HG02623 (cell line): Measurements from ENCODE around the gene SMURF2.

Experiments used
- ATAC-seq: cut with Tn5 transposase; IDR thresholded peaks from one replicate; pipeline ENCODE4 v1.9.1; 2021; ENCODE audit warnings: moderate library complexity; ENCODE audit not compliant: unreplicated experiment

Gene SMURF2

DNA sequence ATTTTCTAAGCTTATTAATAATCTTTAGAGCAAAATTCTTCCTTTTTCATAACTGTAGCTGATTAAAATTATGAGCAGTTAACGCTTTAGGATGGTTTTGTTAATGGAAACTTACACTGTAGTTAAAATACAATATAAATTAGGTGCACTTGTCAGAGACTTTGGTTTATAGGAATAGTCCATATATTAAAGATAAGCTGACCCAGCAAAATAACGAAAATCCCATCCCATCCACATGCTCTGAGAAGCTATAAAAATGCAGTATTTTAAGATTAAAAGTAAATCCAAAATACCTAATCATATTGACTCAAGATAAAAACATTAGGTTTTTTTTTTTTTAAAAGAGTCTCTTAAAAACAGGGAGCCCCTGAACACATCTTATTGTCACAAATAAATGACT lies 117.4 kb downstream of the SMURF2 start:
- ATAC-seq = no peak

DNA sequence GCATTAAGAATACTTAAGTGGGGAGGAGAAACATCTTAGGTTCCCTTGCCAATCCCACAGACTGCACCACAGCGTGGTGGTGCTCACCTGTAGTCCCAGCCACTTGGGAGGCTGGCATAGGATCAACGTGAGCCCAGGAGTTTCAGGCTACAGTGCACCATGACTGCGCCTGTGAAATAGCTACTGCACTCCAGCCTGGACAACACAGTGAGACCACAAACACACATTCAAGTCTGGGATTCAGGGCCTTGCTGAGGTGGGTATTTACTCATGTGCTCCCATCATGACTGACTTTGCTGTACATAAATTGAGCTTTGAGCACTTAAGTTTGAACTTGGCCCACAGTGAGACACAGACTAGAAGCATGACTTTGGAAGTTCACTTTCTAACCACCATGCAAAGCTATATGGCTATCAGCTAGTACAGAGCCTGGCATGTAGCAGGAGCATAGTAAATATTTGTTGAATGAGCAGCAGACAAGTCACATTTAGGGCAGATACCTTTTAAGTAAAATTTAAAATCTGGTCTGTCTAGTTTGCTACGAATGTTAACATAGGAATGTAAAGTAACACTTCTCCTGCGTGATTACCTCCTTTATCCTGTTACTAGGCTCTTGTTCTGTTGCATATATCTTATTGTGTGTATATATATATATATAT lies 121.9 kb downstream of the SMURF2 start:
- no peak for ATAC-seq

DNA sequence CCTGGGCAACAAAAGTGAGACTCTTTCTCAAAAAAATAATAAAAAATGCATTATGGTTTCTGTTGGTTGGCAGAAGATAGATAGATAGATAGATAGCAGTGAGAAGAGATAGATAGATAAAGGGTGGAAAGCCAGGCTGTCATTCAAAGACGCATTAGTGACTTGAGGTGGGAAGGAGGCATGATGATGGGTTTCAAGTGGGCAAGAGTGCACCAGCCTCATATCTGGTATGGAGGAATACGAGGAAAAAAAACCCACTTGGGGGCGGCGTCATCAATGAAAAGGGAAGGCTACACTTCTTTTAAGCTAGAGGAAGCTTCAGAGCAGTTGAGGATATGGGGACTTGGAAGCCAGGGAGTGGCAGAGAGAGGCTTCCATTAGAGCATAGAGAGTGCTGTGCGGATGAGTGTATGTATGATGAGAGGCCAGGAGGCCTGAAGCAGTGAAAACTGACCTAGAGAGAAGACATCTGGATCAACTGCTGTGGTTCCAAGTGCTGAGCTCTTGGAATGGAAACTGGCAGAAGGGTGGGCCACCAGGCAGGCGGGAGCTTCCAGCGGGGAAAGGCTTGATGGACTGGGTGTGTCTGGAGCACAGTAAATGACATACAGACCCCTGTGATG lies 123.5 kb downstream of the SMURF2 start:
- no peak for ATAC-seq

DNA sequence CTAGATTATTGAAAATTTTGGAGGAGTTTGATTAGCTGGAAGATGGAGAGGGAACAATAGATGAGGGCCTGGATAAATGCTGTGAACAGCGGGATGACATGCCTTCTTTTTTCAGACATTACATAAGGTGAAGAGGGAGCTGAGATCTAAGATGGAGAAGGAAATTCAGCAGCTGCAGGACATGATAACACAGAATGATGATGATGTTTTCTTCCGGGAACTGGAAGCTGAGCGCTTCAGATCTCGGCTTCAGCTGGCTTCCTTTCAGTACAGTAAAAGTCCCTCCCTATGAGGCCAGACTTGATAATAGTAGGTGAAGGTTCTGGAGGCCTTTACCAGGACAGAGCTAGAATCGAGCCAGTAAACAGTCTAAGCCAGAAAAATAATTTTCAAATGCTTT lies 124.6 kb downstream of the SMURF2 start:
- ATAC-seq = no peak

DNA sequence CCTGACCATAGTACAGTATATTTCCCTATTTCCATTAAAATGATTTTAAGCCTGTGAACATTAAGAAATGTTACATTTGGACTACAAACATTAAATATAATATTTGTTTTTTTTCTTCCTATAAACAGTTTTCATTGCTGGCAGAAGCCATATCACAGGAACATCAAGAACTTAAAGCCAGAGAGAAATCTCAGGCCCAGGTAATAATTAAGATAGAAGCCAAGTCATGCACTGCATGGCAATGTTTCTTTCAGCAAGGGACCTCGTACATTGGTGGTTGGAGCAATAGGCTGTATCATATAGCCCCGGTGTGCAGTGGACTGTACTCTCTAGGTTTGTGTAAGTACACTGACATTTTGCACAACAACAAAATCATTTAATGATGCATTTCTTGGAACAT lies 125.2 kb downstream of the SMURF2 start:
- no peak for ATAC-seq

DNA sequence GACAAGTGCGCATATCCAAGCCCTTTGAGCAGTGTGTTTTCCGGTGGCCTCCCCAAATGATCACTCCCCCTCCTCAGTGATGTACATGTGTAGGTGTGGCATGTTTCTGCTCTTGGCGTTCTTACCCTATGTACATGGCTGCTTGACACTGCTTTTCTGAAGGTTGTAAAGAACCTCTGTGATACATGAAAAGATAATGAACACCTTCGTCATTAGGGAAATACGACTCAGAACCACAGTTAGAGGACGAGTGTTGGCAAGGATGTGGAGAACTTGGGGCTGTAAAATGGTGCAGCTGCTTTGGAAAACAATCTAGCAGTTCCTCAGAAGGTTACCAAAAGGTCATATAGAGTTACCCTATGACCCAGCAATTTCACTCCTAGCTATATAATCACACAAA lies 126.8 kb downstream of the SMURF2 start:
- no peak for ATAC-seq

DNA sequence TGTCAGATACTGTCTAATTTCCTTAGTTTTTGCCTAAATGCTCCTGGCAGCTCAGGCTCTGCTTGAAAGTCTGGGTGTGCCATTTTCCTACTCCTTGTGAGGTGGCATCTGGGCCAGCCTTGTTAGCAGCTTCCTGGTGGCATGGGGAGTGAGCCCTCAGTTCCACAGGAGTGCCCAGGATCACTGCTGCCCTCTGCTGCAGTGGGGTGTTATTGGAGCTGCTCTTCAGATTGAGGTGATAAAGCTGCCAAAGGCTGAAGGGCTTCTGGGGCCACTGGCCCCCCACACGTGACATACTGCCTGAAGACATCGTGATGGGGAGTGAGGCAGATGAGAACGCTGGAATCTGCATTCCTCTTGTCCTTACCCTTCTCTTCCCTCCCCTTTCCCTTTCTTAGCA lies 127.9 kb downstream of the SMURF2 start:
- no peak for ATAC-seq

DNA sequence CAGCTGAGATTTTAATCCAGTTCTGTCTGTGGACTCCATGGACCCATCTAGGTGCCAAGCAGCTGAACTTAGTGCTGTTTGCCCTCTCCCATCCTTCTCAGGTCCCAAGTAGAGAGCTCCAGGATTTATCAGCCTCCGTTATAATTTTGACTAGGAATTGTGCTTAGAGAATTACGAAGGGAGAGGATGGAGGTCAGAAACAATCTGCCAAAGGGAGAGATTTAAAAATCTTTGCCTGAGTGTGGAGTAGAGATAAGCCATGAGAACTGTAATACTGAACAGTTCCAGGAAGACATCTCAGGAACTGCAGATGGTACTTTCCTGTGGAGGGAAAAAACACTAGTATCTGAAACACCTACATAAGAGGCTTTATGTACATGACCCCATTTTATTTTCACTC lies 128.3 kb downstream of the SMURF2 start:
- ATAC-seq = no peak

DNA sequence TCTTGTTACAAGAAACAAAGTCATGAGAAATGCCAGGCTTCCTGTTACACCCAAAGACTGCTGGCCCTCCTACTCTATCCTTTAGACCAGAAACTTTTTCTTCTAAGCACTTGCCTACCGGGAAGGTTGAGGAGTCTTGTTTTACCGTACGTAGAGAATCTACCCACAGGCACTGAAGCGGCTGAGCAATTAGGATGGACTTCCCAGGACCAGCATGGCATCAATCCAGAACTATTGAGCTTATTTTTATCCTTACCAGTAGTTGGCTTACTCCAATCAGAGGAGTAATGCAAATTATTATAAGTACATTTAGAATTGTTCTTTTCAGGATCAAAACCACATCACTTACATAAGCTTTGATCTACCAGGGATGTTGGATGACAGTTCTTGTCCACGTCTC lies 129.7 kb downstream of the SMURF2 start:
- ATAC-seq = no peak

DNA sequence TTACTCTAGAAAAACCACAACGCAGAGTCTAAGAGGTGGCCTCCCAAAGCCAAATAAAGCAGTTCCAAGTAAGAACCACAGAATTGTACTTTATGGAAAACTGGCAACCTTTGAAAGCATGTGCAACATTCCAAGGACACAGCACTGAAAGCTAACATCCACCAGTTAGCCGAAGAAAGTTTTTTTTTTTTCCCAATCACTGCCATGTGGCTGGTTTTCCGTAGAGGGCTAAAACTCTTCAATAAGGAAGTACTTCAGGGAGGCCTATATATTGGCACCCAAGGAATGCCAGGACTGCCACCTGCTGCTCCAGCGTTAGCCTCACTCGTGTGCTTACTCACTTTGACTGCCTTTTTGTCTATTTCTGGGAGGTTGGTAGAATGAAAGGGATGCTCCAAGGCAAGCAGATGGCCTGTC lies 130.1 kb downstream of the SMURF2 start:
- ATAC-seq = no peak

DNA sequence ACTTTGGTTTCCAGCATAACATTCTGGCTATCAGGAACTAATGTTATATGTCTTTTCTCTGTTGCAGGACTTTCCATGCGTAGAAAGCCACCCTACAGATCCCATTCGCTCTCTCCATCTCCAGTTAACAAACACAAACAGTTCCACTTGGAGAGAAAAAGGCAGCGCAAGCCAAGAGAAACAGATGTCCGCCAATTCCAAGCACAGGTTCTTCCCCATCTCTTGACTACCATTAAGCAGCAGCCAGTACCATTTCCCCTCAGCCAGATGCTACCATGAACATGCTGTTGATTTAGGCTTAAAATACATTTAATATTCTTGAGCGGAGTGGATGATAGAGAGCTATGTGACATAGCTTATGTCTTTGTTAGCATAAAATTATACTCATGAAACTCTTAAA lies 132.9 kb downstream of the SMURF2 start:
- ATAC-seq = no peak

DNA sequence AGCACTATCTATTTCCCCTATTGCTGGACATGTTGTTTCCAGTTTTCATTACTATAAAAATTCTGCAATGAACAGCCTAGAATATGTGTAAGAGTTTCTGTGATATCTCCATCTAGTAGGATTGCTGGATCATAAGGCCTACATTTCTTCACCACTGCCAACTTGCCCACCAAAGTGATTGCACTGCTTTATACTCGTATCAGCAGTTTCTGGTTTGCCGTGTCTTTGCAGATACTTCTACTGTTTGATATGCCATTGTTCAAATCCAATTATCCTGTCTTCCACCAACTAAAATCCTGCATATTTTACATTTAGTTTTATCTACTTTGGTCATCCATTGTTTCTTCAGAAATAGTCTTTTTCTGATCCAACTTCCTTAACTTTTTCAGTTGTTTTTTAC lies 134.2 kb downstream of the SMURF2 start:
- ATAC-seq = no peak

DNA sequence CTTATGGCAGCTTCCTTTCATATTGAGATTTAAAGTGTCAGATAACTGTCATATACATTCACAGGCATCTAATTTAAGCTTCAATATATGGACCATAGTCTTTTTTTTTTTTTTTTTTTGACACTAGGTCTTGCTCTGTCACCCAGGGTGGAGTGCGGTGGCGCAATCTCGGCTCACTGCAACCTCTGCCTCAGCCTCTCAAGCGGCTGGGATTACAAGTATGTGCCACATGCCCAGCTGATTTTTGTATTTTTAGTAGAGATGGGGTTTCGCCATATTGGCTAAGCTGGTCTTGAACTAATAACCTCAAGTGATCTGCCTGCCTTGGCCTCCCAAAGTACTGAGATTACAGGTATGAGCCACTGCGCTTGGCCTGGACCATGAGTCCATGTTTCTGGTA lies 141.7 kb downstream of the SMURF2 start:
- no peak for ATAC-seq

DNA sequence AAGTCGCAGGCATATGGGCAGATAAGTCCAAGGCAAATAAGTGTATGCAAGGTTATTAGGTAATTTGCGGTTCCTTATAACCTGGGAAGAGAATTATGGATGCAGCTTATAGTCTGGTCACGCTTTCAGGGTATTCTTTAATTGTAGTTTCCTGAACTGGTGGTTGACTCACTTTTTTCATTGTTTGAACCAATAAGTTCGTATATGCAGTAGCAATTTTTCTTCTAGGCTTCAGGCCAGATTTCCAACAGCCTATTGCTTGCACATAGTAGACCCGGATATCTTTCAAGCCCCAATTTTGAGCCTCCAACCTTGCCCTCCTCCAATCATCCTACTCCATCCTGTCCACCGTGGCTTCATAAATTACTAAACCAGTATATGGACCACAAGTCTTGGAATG lies 142.5 kb downstream of the SMURF2 start:
- ATAC-seq = no peak

DNA sequence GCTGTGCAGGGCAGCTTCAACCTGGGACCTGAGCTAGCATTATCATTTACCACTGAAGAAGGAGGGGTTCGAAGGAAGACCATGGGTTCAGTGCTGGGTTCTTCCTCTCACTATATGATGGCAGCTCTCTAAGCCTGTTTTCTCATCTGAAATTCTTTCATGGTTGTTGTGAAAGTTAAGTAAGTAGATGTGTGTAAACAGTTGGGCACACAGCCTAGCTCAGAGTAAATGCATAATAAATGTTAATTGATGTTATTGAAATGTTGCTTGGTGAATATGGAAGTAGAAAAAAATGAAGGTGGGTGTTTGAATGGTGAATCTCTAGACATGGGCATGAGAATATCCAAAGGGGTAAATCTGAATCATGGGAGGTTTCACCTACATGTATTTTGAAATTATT lies 146.3 kb downstream of the SMURF2 start:
- no peak for ATAC-seq

DNA sequence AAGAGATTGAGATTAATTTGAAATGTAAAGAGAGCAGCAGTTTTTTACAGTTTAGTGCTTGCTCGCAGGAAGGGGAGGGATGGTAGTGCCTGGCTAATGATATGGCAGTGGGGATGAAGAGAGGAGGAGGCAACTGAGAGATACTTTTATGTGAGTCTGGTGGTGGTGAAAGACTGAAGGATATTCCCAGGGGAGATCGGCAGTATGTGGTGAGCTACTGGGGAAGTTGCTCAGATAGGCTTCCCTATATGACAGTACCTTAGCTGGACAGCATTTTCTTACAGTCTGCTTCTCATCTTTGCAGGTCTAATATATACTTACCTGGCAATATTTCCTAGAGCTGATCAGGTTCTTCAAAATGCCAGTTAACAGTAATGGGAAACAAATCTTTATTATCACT lies 146.7 kb downstream of the SMURF2 start:
- no peak for ATAC-seq

DNA sequence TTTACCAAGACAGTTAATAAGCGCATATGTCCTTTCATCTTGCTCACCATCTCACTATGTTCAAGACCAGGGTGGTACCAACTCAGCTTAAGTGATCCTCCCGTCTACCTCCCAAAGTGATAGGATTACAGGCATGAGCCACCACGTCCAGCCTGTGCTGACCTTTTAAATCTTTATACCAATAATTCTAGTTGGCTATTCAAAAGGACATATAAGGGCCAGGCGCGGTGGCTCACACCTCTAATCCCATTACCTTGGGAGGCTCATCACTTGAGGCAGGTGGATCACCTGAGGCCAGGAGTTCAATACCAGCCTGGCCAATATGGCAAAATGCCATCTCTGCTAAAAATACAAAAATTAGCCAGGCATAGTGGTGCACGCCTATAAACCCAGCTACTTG lies 152.9 kb downstream of the SMURF2 start:
- ATAC-seq = no peak

DNA sequence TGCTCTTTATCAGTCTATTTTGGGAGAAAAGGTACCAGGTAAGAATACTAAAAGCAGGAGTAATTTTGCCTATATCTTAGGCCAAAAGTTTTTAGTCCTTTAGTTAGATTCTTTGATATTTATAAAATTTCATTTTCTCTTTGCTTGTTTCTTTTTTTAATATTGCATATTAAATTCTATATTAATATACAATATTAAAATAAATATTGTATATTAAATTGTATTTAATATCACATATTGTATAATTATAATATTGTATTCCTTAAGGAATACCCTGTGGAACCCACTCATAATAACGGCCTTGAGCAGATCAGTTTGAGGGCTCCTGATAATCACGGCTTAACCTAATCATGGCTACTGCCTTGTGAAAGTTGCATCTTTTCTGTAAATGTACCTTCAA lies 153.4 kb downstream of the SMURF2 start:
- no peak for ATAC-seq

DNA sequence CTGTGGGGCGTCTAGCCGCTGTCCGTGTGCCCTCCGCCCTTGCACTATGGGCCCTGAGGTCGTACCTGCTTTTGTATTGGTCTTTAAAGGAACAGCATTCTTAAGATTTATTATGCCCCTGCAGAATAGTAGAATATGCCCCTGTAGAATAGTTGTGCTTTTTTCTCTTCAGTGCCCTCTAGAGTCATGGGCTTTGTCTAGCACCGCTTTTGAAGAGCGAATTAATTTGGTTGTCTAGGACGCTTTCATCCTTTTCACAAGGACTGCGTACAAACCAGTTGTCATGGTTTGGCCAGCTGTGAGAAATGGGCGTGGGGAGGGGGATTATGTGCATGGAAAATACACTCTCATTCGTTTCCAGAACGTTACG lies 154.7 kb downstream of the SMURF2 start:
- ATAC-seq = no peak

DNA sequence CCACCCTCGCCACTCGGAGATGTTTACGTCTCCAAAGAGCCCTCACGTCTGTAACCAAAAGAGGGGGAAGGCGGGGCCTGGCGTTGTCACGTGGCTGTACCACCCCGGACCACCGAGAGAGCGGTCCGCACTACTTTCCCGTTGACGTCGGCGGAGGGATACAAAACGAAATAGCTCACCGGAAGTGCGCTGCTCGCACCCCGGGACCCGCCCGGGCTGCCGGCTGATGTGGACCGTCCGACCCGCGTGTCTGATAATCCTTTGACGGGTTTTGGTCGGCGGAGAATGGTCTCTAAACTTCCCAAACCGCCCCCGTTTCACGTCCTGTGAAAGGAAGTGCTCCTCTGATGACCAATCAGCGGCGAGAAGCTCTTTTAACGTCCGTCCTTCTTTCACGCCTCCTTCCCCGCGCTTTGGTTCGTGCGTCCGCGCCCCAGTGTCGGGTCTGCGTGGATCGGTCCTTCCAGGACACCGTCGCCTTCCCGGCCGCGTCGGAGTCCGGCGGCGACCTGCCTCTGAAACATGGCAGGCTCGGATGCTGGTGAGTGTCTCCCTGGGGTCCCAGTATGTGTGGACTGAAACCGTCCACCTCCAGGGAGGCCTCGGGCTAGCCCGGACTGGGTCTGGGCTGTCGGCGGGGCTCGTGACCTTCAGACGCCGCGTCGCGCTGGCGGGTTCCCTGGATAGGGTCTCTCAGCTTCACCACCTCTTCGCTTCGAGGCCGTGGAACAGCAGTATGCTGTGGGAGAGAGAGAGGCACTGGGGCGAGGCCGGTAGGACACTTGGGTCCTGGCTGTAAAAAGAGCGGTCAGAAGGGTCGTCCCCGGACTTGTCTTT lies 155.3 kb downstream of the SMURF2 start, which contains the start of gene CEP95:
CEP95 (plus strand) TSS at position 402 of the 837 bp plus-strand sequence; CDS start at position 523, 121 bp downstream.
- ATAC-seq = peak; percentile 60

DNA sequence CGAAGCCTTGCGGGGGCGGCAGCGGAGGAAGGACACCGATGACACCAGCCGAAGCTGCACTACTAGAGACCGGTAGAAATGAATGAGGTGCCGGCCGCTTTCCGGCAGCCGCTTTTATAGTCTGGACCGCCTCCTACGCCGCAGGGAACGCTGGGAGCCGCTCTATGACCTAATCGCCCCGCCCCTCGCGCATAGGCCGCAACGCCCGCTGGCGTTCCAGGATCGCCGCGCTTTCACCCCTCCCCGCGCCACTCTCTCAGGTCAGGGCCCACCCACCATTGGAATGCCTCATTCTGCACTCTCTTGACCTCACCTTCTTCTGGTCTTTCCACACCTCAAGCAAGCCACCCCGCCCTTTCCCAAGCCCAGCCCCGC lies 155.9 kb downstream of the SMURF2 start, which contains the start of gene DDX5:
DDX5 (minus strand) TSS at position 89 of the 375 bp plus-strand sequence. CDS start 170 bp downstream, outside the sequence.
- ATAC-seq = peak; percentile 52
